ENCODE results near the gene NCBP2. TPM values are rescaled to one million over a fixed set of nuclear protein-coding genes. Genes with fewer than 3 reads are reported as not detected.

The NCBP2 gene
- total RNA-seq, 2 experiments from 2014 or later, result 83.0 to 85.1 TPM

DNA sequence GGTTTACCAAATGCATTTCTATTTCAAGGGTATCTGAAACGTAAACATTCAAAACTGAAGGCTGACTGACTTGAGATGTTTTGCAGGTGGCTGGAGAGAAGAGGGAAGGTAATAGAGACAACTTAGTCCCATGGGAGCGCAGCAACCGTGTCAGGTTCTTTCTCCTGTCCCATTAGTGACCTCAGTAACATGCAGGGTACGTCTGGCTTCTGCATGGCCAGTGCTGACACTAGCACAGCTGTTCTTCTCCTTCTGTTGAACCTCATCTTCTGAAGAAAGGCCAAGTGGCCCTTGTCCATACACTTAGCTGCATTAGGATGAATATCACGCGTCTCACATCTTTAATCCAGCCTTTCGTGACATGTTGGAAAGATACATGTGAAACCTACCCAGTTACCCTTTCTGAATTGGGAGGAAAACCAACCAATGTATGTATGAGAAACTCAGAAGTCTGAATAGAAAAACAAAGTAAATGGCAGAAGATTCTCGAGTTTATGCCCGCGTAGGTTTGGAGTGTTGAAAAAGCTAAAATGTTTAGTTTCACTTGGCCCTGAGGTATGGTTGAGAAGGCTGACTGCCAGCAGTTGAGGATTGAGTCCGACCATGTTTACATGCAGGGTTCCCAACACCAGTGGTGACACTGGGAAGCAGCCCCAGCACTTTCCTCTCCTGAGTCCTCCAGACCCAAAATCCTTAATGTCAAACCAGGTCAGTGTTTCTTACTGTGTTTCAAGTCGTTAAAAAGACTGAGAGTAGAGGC is 10.3 kb downstream of the NCBP2 start:
- Mint-ChIP-seq H3K9me3 (no peaks in the 10 kb centered on the region), H3K36me3 (peaks cover 29% of the 10 kb centered on the region), H3K27ac (peak overlapping the region; percentile 44), H3K27me3 (no peaks in the 10 kb centered on the region), H3K4me1 (ENCODE audit: low read depth) (no peaks in the 10 kb centered on the region), H3K4me3 (no peak overlapping the region)
- ChIA-PET CTCF (interaction anchor here (2.3 kb wide), 1 partner anchor 94 kb away, joined by 9 read pairs; no protein-coding TSS in a partner anchor), POLR2A (no interaction called here)
- DNase-seq, result no peak
- intact Hi-C loops (cut with micrococcal nuclease), result no loop called here

DNA sequence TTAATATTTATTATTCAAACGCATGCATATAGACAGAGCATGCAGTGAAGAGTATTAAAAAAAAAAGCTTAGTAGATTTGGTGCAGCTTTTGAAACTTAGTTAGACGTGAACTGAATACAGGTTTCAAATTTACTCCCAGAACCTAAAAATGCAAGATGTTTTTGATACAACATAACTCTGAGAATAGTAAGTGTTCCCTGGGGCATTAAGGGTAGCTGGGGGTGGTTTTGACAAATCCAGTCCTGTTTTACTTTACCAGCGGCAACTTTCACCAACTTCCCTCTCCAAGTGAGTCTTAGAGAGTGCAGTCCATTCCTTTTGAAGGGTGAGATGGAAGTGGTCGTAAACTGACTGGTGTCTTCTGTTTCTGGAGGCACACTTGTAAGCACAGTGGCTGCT is 11.2 kb downstream of the NCBP2 start:
- DNase-seq, result no peak
- Mint-ChIP-seq H3K9me3 (no peaks in the 10 kb centered on the region), H3K4me1 (ENCODE audit: low read depth) (no peaks in the 10 kb centered on the region), H3K27me3 (no peaks in the 10 kb centered on the region), H3K27ac (no peak overlapping the region), H3K36me3 (peaks cover 21% of the 10 kb centered on the region), H3K4me3 (no peak overlapping the region)
- ChIA-PET CTCF (interaction anchor here (2.3 kb wide), 1 partner anchor 93 kb away, joined by 9 read pairs; no protein-coding TSS in a partner anchor), POLR2A (no interaction called here)
- intact Hi-C loops (cut with micrococcal nuclease), result no loop called here

GRCh38 chr3:196927571-196928453 is 14.5 kb downstream of the NCBP2 start:
- peaks cover 17% of the 10 kb centered on the region for H3K36me3 Mint-ChIP-seq

DNA sequence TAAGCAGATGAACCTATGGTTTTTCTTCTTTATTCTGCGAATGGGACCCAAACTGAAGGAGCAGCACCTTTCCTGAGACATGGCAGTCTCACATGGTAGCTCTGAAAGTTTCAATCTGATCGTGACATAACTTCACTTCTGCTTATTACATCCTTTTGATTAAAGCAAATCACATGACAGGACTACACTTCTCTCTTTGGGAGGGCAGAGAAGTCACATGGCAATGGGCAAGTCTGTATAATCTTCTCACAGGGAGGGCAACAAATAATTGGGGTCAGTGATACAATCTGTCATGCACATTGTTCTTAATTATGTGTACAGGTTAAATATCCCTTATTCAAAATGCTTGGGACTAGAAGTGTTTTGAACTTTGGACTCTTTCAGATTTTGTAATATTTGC is 21.6 kb downstream of the NCBP2 start:
- ChIA-PET POLR2A (no interaction called here), CTCF (interaction anchor here (1.0 kb wide), 1 partner anchor 21 kb away, joined by 4 read pairs; the partner anchor contains the start of gene NCBP2)
- H3K9me3 Mint-ChIP-seq, result no peaks in the 10 kb centered on the region
- H3K27me3 Mint-ChIP-seq, result no peaks in the 10 kb centered on the region
- H3K4me1 Mint-ChIP-seq (ENCODE audit: low read depth), result peaks cover 5% of the 10 kb centered on the region
- no peak overlapping the region for H3K27ac Mint-ChIP-seq
- no peak for DNase-seq
- H3K36me3 Mint-ChIP-seq, result peaks cover 12% of the 10 kb centered on the region
- intact Hi-C loops (cut with micrococcal nuclease), result no loop called here
- H3K4me3 Mint-ChIP-seq, result no peak overlapping the region

More at GRCh38 chr3:196927571-196928453, 14.5 kb downstream of the NCBP2 start:
- intact Hi-C loops (cut with micrococcal nuclease), result no loop called here
- H3K9me3 Mint-ChIP-seq, result no peaks in the 10 kb centered on the region
- no peaks in the 10 kb centered on the region for H3K27me3 Mint-ChIP-seq
- DNase-seq, result no peak
- H3K4me3 Mint-ChIP-seq, result no peak overlapping the region
- no peaks in the 10 kb centered on the region for H3K4me1 Mint-ChIP-seq (ENCODE audit: low read depth)
- POLR2A ChIA-PET, result no interaction called here
- no peak overlapping the region for H3K27ac Mint-ChIP-seq
- CTCF ChIA-PET, result interaction anchor here (1.1 kb wide), 1 partner anchor 13 kb away, joined by 3 read pairs; no protein-coding TSS in a partner anchor

- Mint-ChIP-seq H3K4me3 (no peak overlapping the region), H3K9me3 (peaks cover 3% of the 10 kb centered on the region), H3K36me3 (peaks cover 27% of the 10 kb centered on the region), H3K27ac (no peak overlapping the region), H3K27me3 (no peaks in the 10 kb centered on the region), H3K4me1 (ENCODE audit: low read depth) (peaks cover 5% of the 10 kb centered on the region)
- no peak for DNase-seq
- intact Hi-C loops (cut with micrococcal nuclease), result no loop called here
- POLR2A ChIA-PET, result no interaction called here
- CTCF ChIA-PET, result no interaction called here
Observed at GRCh38 chr3:196918968-196919367, 23.4 kb downstream of the NCBP2 start.

GRCh38 chr3:196916995-196917394 is 25.3 kb downstream of the NCBP2 start:
- Mint-ChIP-seq H3K4me1 (ENCODE audit: low read depth) (peaks cover 5% of the 10 kb centered on the region), H3K36me3 (peaks cover 28% of the 10 kb centered on the region), H3K4me3 (no peak overlapping the region), H3K9me3 (peaks cover 3% of the 10 kb centered on the region), H3K27me3 (no peaks in the 10 kb centered on the region), H3K27ac (no peak overlapping the region)
- DNase-seq, result no peak
- ChIA-PET CTCF (no interaction called here), POLR2A (no interaction called here)
- intact Hi-C loops (cut with micrococcal nuclease), result no loop called here

DNA sequence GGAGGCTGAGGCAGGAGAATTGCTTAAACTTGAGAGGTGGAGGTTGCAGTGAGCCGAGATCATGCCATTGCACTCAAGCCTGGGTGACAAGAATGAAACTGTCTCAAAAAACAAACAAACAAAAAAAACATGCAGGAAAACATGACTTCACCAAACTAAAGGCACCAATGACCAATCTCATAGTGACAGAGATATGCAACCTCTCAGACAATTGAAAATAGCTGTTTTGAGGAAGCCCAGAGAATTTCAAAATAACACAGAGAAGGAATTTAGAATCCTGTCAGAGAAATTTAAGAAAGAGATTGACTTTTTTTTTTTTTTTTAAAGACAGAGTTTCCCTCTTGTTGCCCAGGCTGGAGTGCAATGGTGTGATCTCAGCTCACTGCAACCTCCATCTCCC is 26.1 kb downstream of the NCBP2 start:
- H3K36me3 Mint-ChIP-seq, result peaks cover 28% of the 10 kb centered on the region
- H3K27me3 Mint-ChIP-seq, result no peaks in the 10 kb centered on the region
- no peak overlapping the region for H3K27ac Mint-ChIP-seq
- no peak for DNase-seq
- POLR2A ChIA-PET, result no interaction called here
- H3K4me1 Mint-ChIP-seq (ENCODE audit: low read depth), result peaks cover 5% of the 10 kb centered on the region
- no peak overlapping the region for H3K4me3 Mint-ChIP-seq
- H3K9me3 Mint-ChIP-seq, result peaks cover 3% of the 10 kb centered on the region
- CTCF ChIA-PET, result no interaction called here
- intact Hi-C loops (cut with micrococcal nuclease), result no loop called here

- H3K4me3 Mint-ChIP-seq, result no peak overlapping the region
- no peaks in the 10 kb centered on the region for H3K27me3 Mint-ChIP-seq
- peaks cover 28% of the 10 kb centered on the region for H3K36me3 Mint-ChIP-seq
- peaks cover 3% of the 10 kb centered on the region for H3K9me3 Mint-ChIP-seq
- ChIA-PET CTCF (no interaction called here), POLR2A (no interaction called here)
- no peak for DNase-seq
- no peak overlapping the region for H3K27ac Mint-ChIP-seq
- intact Hi-C loops (cut with micrococcal nuclease), result no loop called here
- H3K4me1 Mint-ChIP-seq (ENCODE audit: low read depth), result peaks cover under 1% of the 10 kb centered on the region
Observed at GRCh38 chr3:196915375-196915774, 27.0 kb downstream of the NCBP2 start.

DNA sequence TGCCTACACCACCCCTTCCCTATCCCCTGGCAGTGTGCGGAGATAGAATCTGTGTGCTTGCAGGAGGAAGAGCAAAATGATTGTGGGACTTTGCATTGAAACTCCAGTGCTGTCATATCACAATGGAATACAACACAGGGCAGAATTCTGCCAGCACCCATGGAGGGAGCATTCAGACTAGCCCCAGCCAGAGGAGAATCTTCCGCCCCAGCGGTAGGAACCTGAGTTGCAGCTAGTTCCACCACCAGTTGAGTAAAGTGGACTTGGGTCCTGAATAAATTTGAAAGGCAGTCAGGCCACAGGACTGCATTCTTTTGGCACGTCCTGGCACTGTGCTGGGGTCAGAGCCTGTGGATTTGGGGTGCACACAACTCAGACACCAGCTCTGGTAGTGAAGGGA is 27.5 kb downstream of the NCBP2 start:
- no peaks in the 10 kb centered on the region for H3K4me1 Mint-ChIP-seq (ENCODE audit: low read depth)
- intact Hi-C loops (cut with micrococcal nuclease), result no loop called here
- peaks cover 28% of the 10 kb centered on the region for H3K36me3 Mint-ChIP-seq
- ChIA-PET POLR2A (no interaction called here), CTCF (no interaction called here)
- no peak overlapping the region for H3K4me3 Mint-ChIP-seq
- no peak overlapping the region for H3K27ac Mint-ChIP-seq
- no peaks in the 10 kb centered on the region for H3K27me3 Mint-ChIP-seq
- H3K9me3 Mint-ChIP-seq, result peaks cover 3% of the 10 kb centered on the region
- DNase-seq, result no peak

DNA sequence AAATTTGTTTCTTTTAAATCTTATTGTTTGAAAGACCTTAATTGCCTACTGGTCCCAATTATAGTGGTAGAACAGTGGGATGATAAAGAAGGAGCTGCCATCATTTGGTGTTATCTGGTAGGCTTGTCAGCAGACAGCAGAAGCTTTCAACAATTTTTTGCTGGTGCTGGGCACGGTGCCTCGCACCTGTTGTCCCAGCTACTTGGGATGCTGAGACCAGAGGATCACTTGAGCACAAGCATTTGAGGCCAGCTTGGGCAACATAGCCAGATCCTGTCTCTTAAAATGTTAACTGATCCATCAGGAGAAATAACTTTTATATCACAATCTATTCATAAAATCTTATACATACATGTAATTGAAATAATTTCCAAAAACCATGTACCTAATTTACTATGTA is 38.6 kb downstream of the NCBP2 start:
- Mint-ChIP-seq H3K4me1 (ENCODE audit: low read depth) (no peaks in the 10 kb centered on the region), H3K9me3 (no peaks in the 10 kb centered on the region), H3K27ac (no peak overlapping the region), H3K4me3 (no peak overlapping the region), H3K36me3 (peaks cover 35% of the 10 kb centered on the region), H3K27me3 (no peaks in the 10 kb centered on the region)
- ChIA-PET CTCF (interaction anchor here (1.2 to 1.5 kb wide), 2 partner anchors 66 to 126 kb away, joined by 3 to 4 read pairs; partner anchors contain the start of gene MELTF), POLR2A (no interaction called here)
- intact Hi-C loops (cut with micrococcal nuclease), result no loop called here
- no peak for DNase-seq

GRCh38 chr3:196902296-196902695 is 40.0 kb downstream of the NCBP2 start:
- peaks cover 29% of the 10 kb centered on the region for H3K36me3 Mint-ChIP-seq
- H3K4me3 Mint-ChIP-seq, result no peak overlapping the region
- H3K9me3 Mint-ChIP-seq, result no peaks in the 10 kb centered on the region
- DNase-seq, result no peak
- POLR2A ChIA-PET, result no interaction called here
- no peak overlapping the region for H3K27ac Mint-ChIP-seq
- CTCF ChIA-PET, result interaction anchor here (1.7 kb wide), 1 partner anchor 293 kb away, joined by 4 read pairs; no protein-coding TSS in a partner anchor
- no peaks in the 10 kb centered on the region for H3K27me3 Mint-ChIP-seq
- intact Hi-C loops (cut with micrococcal nuclease), result no loop called here
- no peaks in the 10 kb centered on the region for H3K4me1 Mint-ChIP-seq (ENCODE audit: low read depth)

GRCh38 chr3:196901768-196902167 is 40.6 kb downstream of the NCBP2 start:
- Mint-ChIP-seq H3K9me3 (no peaks in the 10 kb centered on the region), H3K4me1 (ENCODE audit: low read depth) (no peaks in the 10 kb centered on the region), H3K4me3 (no peak overlapping the region), H3K27me3 (no peaks in the 10 kb centered on the region), H3K27ac (no peak overlapping the region), H3K36me3 (peaks cover 29% of the 10 kb centered on the region)
- DNase-seq, result no peak
- ChIA-PET POLR2A (no interaction called here), CTCF (interaction anchor here (1.7 kb wide), 1 partner anchor 293 kb away, joined by 4 read pairs; no protein-coding TSS in a partner anchor)
- intact Hi-C loops (cut with micrococcal nuclease), result no loop called here
